Aorta (tissue), 5 donors: ENCODE results near the gene GTF2E1. TPM values are rescaled to one million over a fixed set of nuclear protein-coding genes. Genes with fewer than 3 reads are reported as not detected.

ENCODE experiments used
- ATAC-seq: fragments of 200-7000 bp; cut with Tn5 transposase; one replicate; pipeline ENCODE4 v1.9.1; 2022; ENCODE audit warnings: moderate library complexity; ENCODE audit not compliant: low FRiP score
- DNase-seq, 2 donors: peaks; one replicate each; pipeline ENCODE4 v3.0.0-alpha.2; 2020
- H3K27ac ChIP-seq, 2 donors: one replicate each; pipeline ENCODE4 v1.5.1; 2013; ENCODE audit warnings: low read length in 2 of 2, mild to moderate bottlenecking in 2 of 2, moderate library complexity in 2 of 2, control low read depth in 1 of 2, inconsistent platforms in 1 of 2, low read depth in 1 of 2
- H3K27me3 ChIP-seq, 2 donors: one replicate each; pipeline ENCODE4 v1.6.1; 2013; ENCODE audit warnings: control low read depth in 1 of 2, low read length in 1 of 2, mild to moderate bottlenecking in 1 of 2, moderate library complexity in 1 of 2; ENCODE audit not compliant: insufficient read depth in 2 of 2, control insufficient read depth in 1 of 2
- H3K36me3 ChIP-seq, 2 donors: one replicate each; pipeline ENCODE4 v1.6.1; 2013; ENCODE audit warnings: control low read depth in 1 of 2, low read length in 1 of 2, mild to moderate bottlenecking in 1 of 2; ENCODE audit not compliant: insufficient read depth in 2 of 2, control insufficient read depth in 1 of 2
- H3K4me1 ChIP-seq, 2 donors: one replicate each; pipeline ENCODE4 v1.6.1; 2013; ENCODE audit warnings: low read length in 2 of 2, control low read depth in 1 of 2, mild to moderate bottlenecking in 1 of 2, moderate library complexity in 1 of 2; ENCODE audit not compliant: insufficient read depth in 2 of 2, control insufficient read depth in 1 of 2
- H3K4me3 ChIP-seq, 2 donors: one replicate each; pipeline ENCODE4 v1.5.1; 2013; ENCODE audit warnings: low read length in 2 of 2, control low read depth in 1 of 2, mild to moderate bottlenecking in 1 of 2
- H3K9me3 ChIP-seq: one replicate; pipeline ENCODE4 v1.6.1; 2013; ENCODE audit warnings: mild to moderate bottlenecking, low read length; ENCODE audit not compliant: control insufficient read depth
- WGBS, 2 donors: extraction: QIAGEN DNeasy Blood & Tissue Kit; methylation state at CpG; one replicate each; pipeline ENCODE4 v1.1.7; 2013; 5-methylcytosine and 5-hydroxymethylcytosine counted together
- intact Hi-C, 2 donors: fragments of 100-400 bp; cut with DNase I; formaldehyde crosslinking; loops; one replicate each; pipeline versions ENCODE4 v1.14.2 to v1.15.0; 2022
- polyA plus RNA-seq, 2 donors: library from polyadenylated mRNA; stranded (reverse); fragments of 200-250 nt; gene quantifications; one replicate each; pipeline ENCODE4 v1.2.3, GENCODE V29; 2013
- total RNA-seq, 2 donors: library from RNA; stranded (reverse); fragmentation: NEBNext Ultra II Directional; extraction: Animal tissue kit (Norgen Biotek cat#: 25700); gene quantifications; one replicate each; pipeline ENCODE4 v1.2.1, GENCODE V29; 2021
- donor health status: healthy with polysubstance abuse.
- donor health status: Bipolar disorder and iron deficiency.
- donor health status: DM: no; HTN: no; CAD: no.
- donor health status: DM: no; HTN: no; CAD: no.
- donor health status: DM: yes; HTN: yes; CAD: no.

GTF2E1 gene
- total and polyA plus RNA-seq, 4 donors = 4.3 to 15.8 (median 8.3) TPM

- WGBS, 2 donors = 81% methylated on average over 2 of the region's 2 CpGs
- no peaks in the 10 kb centered on the region for H3K4me1 ChIP-seq
- no peaks in the 10 kb centered on the region for H3K27me3 ChIP-seq
- ATAC-seq = no peak
- DNase-seq = no peak
- no peaks in the 10 kb centered on the region for H3K9me3 ChIP-seq
- H3K4me3 ChIP-seq = no peak overlapping the region
- no peak overlapping the region for H3K27ac ChIP-seq
- intact Hi-C loops = loop anchor here in 1 of 2 donors (5.0 to 10.0 kb wide), 2 partner anchors 236 to 553 kb away; no protein-coding TSS in a partner anchor
- no peaks in the 10 kb centered on the region for H3K36me3 ChIP-seq
These were observed 55.3 kb downstream of the GTF2E1 start for GRCh38 chr3:120797857-120798256.

GRCh38 chr3:120798346-120798745, 55.8 kb downstream of the GTF2E1 start:
- no peaks in the 10 kb centered on the region for H3K9me3 ChIP-seq
- ATAC-seq (no peak), DNase-seq (no peak)
- H3K4me1 ChIP-seq = no peaks in the 10 kb centered on the region
- no peak overlapping the region for H3K4me3 ChIP-seq
- no peaks in the 10 kb centered on the region for H3K36me3 ChIP-seq
- H3K27ac ChIP-seq = no peak overlapping the region
- 64 to 69% methylated on average over 1 of the region's 1 CpG for WGBS, 2 donors
- intact Hi-C loops = loop anchor here in 1 of 2 donors (5.0 to 10.0 kb wide), 2 partner anchors 236 to 554 kb away; no protein-coding TSS in a partner anchor
- H3K27me3 ChIP-seq = no peaks in the 10 kb centered on the region

GRCh38 chr3:120800625-120801024, 58.1 kb downstream of the GTF2E1 start:
- Histone ChIP-seq H3K9me3 (no peaks in the 10 kb centered on the region), H3K36me3 (no peaks in the 10 kb centered on the region), H3K27me3 (no peaks in the 10 kb centered on the region), H3K27ac (no peak overlapping the region), H3K4me1 (no peaks in the 10 kb centered on the region), H3K4me3 (no peak overlapping the region)
- ATAC-seq (no peak), DNase-seq (no peak)
- intact Hi-C loops = no loop called here

GRCh38 chr3:120801484-120801883, 58.9 kb downstream of the GTF2E1 start:
- ATAC-seq = no peak
- no peak overlapping the region for H3K4me3 ChIP-seq
- DNase-seq = no peak
- intact Hi-C loops = no loop called here
- no peaks in the 10 kb centered on the region for H3K27me3 ChIP-seq
- H3K9me3 ChIP-seq = no peaks in the 10 kb centered on the region
- H3K4me1 ChIP-seq = no peaks in the 10 kb centered on the region
- no peaks in the 10 kb centered on the region for H3K36me3 ChIP-seq
- H3K27ac ChIP-seq = no peak overlapping the region
- 80 to 83% methylated on average over 2 of the region's 2 CpGs for WGBS, 2 donors

GRCh38 chr3:120802916-120803315, 60.4 kb downstream of the GTF2E1 start:
- no peak overlapping the region for H3K27ac ChIP-seq
- H3K9me3 ChIP-seq = no peaks in the 10 kb centered on the region
- no peaks in the 10 kb centered on the region for H3K27me3 ChIP-seq
- no peak for ATAC-seq
- no peak for DNase-seq
- no peaks in the 10 kb centered on the region for H3K36me3 ChIP-seq
- intact Hi-C loops = no loop called here
- 59 to 71% methylated on average over 3 of the region's 3 CpGs for WGBS, 2 donors
- H3K4me3 ChIP-seq = no peak overlapping the region
- no peaks in the 10 kb centered on the region for H3K4me1 ChIP-seq

GRCh38 chr3:120816728-120817127, 74.2 kb downstream of the GTF2E1 start:
- DNase-seq = no peak

GRCh38 chr3:120820748-120821147, 78.2 kb downstream of the GTF2E1 start:
- DNase-seq (no peak), ATAC-seq (no peak)
- 69 to 74% methylated on average over 3 of the region's 3 CpGs for WGBS, 2 donors
- Histone ChIP-seq H3K4me1 (no peaks in the 10 kb centered on the region), H3K27ac (no peak overlapping the region), H3K9me3 (no peaks in the 10 kb centered on the region), H3K36me3 (no peaks in the 10 kb centered on the region), H3K27me3 (no peaks in the 10 kb centered on the region), H3K4me3 (no peak overlapping the region)
- intact Hi-C loops = no loop called here

More at GRCh38 chr3:120816728-120817127, 74.2 kb downstream of the GTF2E1 start:
- Histone ChIP-seq H3K4me1 (no peaks in the 10 kb centered on the region), H3K36me3 (no peaks in the 10 kb centered on the region), H3K27ac (no peak overlapping the region), H3K4me3 (no peak overlapping the region), H3K9me3 (no peaks in the 10 kb centered on the region), H3K27me3 (no peaks in the 10 kb centered on the region)
- 56 to 57% methylated on average over 4 of the region's 4 CpGs for WGBS, 2 donors
- intact Hi-C loops = no loop called here
- ATAC-seq = no peak

- ATAC-seq = no peak
These were observed 78.9 kb downstream of the GTF2E1 start for GRCh38 chr3:120821426-120821825.

GRCh38 chr3:120823156-120823555, 80.6 kb downstream of the GTF2E1 start:
- ATAC-seq = no peak
- intact Hi-C loops = no loop called here
- H3K36me3 ChIP-seq = no peaks in the 10 kb centered on the region
- no peak for DNase-seq
- WGBS, 2 donors = 84 to 91% methylated on average over 3 of the region's 3 CpGs
- H3K27ac ChIP-seq = no peak overlapping the region
- no peaks in the 10 kb centered on the region for H3K4me1 ChIP-seq
- H3K4me3 ChIP-seq = no peak overlapping the region
- H3K9me3 ChIP-seq = no peaks in the 10 kb centered on the region
- no peaks in the 10 kb centered on the region for H3K27me3 ChIP-seq

More at GRCh38 chr3:120821426-120821825, 78.9 kb downstream of the GTF2E1 start:
- intact Hi-C loops = no loop called here
- DNase-seq = no peak
- Histone ChIP-seq H3K4me3 (no peak overlapping the region), H3K36me3 (no peaks in the 10 kb centered on the region), H3K27ac (no peak overlapping the region), H3K4me1 (no peaks in the 10 kb centered on the region), H3K27me3 (no peaks in the 10 kb centered on the region), H3K9me3 (no peaks in the 10 kb centered on the region)
